Activated T-cell treated with anti-CD3 and anti-CD28 coated beads for 4 hours (primary cell): Measurements from ENCODE around the gene TBX6.
"Not testable (repeated sequence)": the region's sequence is repeated elsewhere in the genome, so short reads cannot be mapped to it uniquely, and the experiment has no call there.

Experiments used
- DNase-seq: peaks from one replicate; pipeline ENCODE4 v3.0.0-alpha.2; 2020

Gene TBX6

GRCh38 chr16:30091474-30092372 is at the start of gene TBX6:
TBX6 (minus strand) TSS chr16:30091924; CDS start chr16:30091193, 731 bp downstream.
- DNase-seq, result peak; percentile 86

GRCh38 chr16:30139583-30140481 is 48.1 kb upstream of the TBX6 start:
- no peak for DNase-seq

GRCh38 chr16:30137897-30138296 is 46.2 kb upstream of the TBX6 start:
- DNase-seq, result no peak

GRCh38 chr16:30136971-30137605 is 45.4 kb upstream of the TBX6 start:
- no peak for DNase-seq

GRCh38 chr16:30132591-30132990 is 40.9 kb upstream of the TBX6 start:
- no peak for DNase-seq

- no peak for DNase-seq
Observed at GRCh38 chr16:30131869-30132475, 40.2 kb upstream of the TBX6 start.

GRCh38 chr16:30127993-30128392 is 36.3 kb upstream of the TBX6 start:
- no peak for DNase-seq

- not testable (repeated sequence) for DNase-seq
Observed at GRCh38 chr16:30125690-30126089, 34.0 kb upstream of the TBX6 start.

- DNase-seq, result no peak
Observed at GRCh38 chr16:30124985-30125379, 33.3 kb upstream of the TBX6 start.

GRCh38 chr16:30122604-30123160 is 31.0 kb upstream of the TBX6 start:
- no peak for DNase-seq

- DNase-seq, result no peak
Observed at GRCh38 chr16:30121741-30122571, 30.2 kb upstream of the TBX6 start.

- no peak for DNase-seq
Observed at GRCh38 chr16:30120340-30121105, 28.8 kb upstream of the TBX6 start.

GRCh38 chr16:30119428-30119827 is 27.7 kb upstream of the TBX6 start:
- DNase-seq, result no peak

- DNase-seq, result no peak
Observed at GRCh38 chr16:30117768-30118167, 26.0 kb upstream of the TBX6 start.

GRCh38 chr16:30116291-30117207 is 24.8 kb upstream of the TBX6 start:
- DNase-seq, result no peak

GRCh38 chr16:30115238-30115637 is 23.5 kb upstream of the TBX6 start:
- DNase-seq, result no peak

- DNase-seq, result not testable (repeated sequence)
Observed at GRCh38 chr16:30114833-30115232, 23.1 kb upstream of the TBX6 start.

GRCh38 chr16:30114411-30114810 is 22.7 kb upstream of the TBX6 start:
- DNase-seq, result no peak

- DNase-seq, result no peak
Observed at GRCh38 chr16:30113711-30114333, 22.1 kb upstream of the TBX6 start.
